Ovary (tissue), 9 donors: ENCODE data around the gene R3HDM2. TPM values are rescaled to one million over a fixed set of nuclear protein-coding genes. Genes with fewer than 3 reads are reported as not detected.
"Not testable (repeated sequence)": the region's sequence is repeated elsewhere in the genome, so short reads cannot be mapped to it uniquely, and the experiment has no call there.

ENCODE experiments used
- DNase-seq, 5 donors: peaks; one replicate each; pipeline ENCODE4 v3.0.0-alpha.2; 2019 to 2020
- H3K27ac ChIP-seq, 2 donors: fragments of 200-600 bp; one replicate each; pipeline versions ENCODE4 v1.5.1 to v1.8.0; 2019 to 2022
- H3K27me3 ChIP-seq: fragments of 200-600 bp; one replicate; pipeline ENCODE4 v1.8.0; 2022
- H3K36me3 ChIP-seq: fragments of 200-600 bp; sonication (generic); one replicate; pipeline ENCODE4 v1.5.1; 2019
- H3K4me1 ChIP-seq: one replicate; pipeline ENCODE4 v1.8.1; 2013; ENCODE audit warnings: mild to moderate bottlenecking, moderate library complexity; ENCODE audit not compliant: insufficient read depth
- H3K4me3 ChIP-seq: fragments of 200-600 bp; sonication (generic); one replicate; pipeline ENCODE4 v1.5.1; 2017
- H3K9me3 ChIP-seq, 2 donors: fragments of 200-600 bp in 1 of 2; sonication (generic) in 1 of 2; one replicate each; pipeline versions ENCODE4 v1.5.1 to v1.8.1; 2013 to 2019; ENCODE audit warnings: mild to moderate bottlenecking in 1 of 2, moderate library complexity in 1 of 2
- EP300 ChIP-seq: sonication (generic); formaldehyde crosslinking; IDR thresholded peaks from one replicate; pipeline ENCODE4 v1.6.1; 2017; ENCODE audit warnings: antibody characterized with exemption
- POLR2A ChIP-seq: fragments of 450-650 bp; IDR thresholded peaks from one replicate; pipeline ENCODE4 v1.6.1; 2017; ENCODE audit warnings: antibody characterized with exemption, mild to moderate bottlenecking, moderate library complexity
- WGBS, 3 donors: extraction: QIAGEN DNeasy Blood & Tissue Kit in 1 of 3; methylation state at CpG; one replicate each; pipeline versions ENCODE4 v1.1.5 to v1.1.7; 2013 to 2017; 5-methylcytosine and 5-hydroxymethylcytosine counted together
- intact Hi-C, 4 donors: fragments of 100-400 bp; cut with DNase I; formaldehyde crosslinking; loops; one replicate each; pipeline versions ENCODE4 v1.11.0 to v1.15.1; 2022 to 2023
- polyA plus RNA-seq, 2 donors: library from polyadenylated mRNA; stranded (reverse); fragments of 200-250 nt in 1 of 2; fragments of 350-450 nt in 1 of 2; fragmentation: Illumina TruSeq in 1 of 2; extraction: RNeasy Lipid Tissue Mini Kit (QIAGEN cat#74804) in 1 of 2; gene quantifications; one replicate each; pipeline ENCODE4 v1.2.3, GENCODE V29; 2013 to 2014
- total RNA-seq, 7 donors: library from RNA; depleted of rRNA in 2 of 7; stranded (reverse); fragments of >200 nt in 2 of 7; fragmentation: NEBNext Ultra II Directional in 3 of 7; extraction: Animal tissue kit (Norgen Biotek cat#: 25700) in 3 of 7; gene quantifications; one replicate each; pipeline versions ENCODE4 v1.1.0 to v1.2.4, GENCODE V29; 2016 to 2023
- TF ChIP-seq, protein P1 (sequence below), 3 donors: fragments of 450-650 bp in 2 of 3; fragments of 200-600 bp in 1 of 3; IDR thresholded peaks; one replicate each; pipeline versions ENCODE4 v1.5.1 to v1.8.0; 2016 to 2022; ENCODE audit warnings: antibody characterized with exemption in 3 of 3, mild to moderate bottlenecking in 1 of 3
- donor health status: DM: no; HTN: no; CAD: no; lungs with moderate emphysema.
- donor health status: DM: no; HTN: no; CAD: no.
- donor health status: Bipolar disorder and iron deficiency.
- donor health status: DM: yes; HTN: yes; CAD: no.
- donor health status: DM: no; HTN: no; CAD: no.
- donor health status: DM: yes; HTN: yes; CAD: no.

R3HDM2 gene
- total and polyA plus RNA-seq, 9 donors: 24.3 to 81.4 (median 65.6) TPM

DNA sequence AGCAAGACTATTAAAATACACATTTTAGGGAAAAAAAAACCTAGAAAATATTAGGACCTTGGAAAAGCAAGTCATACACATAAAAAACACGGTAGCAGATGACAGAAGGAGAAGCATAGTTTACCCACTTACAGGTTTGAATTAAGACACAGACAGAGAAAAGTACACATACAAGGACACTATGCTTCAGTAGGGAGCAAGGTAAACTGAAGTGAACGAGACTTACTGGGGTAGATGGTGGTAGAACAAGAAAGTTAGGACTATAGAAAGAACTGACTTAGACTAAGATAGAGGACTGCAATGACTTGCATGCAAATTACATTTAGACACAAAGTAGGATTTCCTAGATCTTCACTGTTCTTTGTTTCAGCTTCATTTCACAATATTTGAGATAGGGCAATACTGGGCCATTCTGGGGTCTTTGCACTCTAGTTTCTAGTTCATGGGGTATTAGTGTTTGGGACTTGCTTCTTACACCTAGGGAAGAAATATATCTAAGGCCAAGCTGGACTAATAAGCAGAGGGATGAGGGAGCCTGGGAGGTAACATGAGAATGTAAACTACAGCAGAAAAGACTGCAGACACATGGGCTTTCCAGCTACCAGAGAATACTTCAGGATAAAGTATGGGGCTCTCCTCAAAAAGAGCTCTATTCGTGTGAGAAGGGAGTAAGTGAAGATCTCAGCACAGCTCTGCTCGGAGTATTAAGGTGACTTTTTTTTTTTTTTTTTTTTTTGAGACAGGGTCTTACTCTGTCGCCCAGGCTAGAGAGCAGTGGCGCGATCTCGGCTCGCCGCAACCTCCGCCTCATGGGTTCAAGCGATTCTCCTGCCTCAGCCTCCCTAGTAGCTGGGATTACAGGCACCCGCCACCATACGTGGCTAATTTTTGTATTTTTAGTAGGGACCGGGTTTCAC, 152.1 kb downstream of the R3HDM2 start:
- H3K36me3 ChIP-seq: no peaks in the 10 kb centered on the region
- no peaks in the 10 kb centered on the region for H3K27me3 ChIP-seq
- no peaks in the 10 kb centered on the region for H3K9me3 ChIP-seq
- intact Hi-C loops: no loop called here
- no peaks in the 10 kb centered on the region for H3K4me1 ChIP-seq
- no peak for DNase-seq
- H3K4me3 ChIP-seq: no peak overlapping the region
- WGBS, 3 donors: 90 to 92% (median 91%) methylated on average over 15 of the region's 15 CpGs
- H3K27ac ChIP-seq: no peak overlapping the region
- TF ChIP-seq POLR2A (no peak), EP300 (no peak)
- TF ChIP-seq, protein P1, sequence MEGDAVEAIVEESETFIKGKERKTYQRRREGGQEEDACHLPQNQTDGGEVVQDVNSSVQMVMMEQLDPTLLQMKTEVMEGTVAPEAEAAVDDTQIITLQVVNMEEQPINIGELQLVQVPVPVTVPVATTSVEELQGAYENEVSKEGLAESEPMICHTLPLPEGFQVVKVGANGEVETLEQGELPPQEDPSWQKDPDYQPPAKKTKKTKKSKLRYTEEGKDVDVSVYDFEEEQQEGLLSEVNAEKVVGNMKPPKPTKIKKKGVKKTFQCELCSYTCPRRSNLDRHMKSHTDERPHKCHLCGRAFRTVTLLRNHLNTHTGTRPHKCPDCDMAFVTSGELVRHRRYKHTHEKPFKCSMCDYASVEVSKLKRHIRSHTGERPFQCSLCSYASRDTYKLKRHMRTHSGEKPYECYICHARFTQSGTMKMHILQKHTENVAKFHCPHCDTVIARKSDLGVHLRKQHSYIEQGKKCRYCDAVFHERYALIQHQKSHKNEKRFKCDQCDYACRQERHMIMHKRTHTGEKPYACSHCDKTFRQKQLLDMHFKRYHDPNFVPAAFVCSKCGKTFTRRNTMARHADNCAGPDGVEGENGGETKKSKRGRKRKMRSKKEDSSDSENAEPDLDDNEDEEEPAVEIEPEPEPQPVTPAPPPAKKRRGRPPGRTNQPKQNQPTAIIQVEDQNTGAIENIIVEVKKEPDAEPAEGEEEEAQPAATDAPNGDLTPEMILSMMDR (IDR thresholded peaks at IDR 0.05): no peak

DNA sequence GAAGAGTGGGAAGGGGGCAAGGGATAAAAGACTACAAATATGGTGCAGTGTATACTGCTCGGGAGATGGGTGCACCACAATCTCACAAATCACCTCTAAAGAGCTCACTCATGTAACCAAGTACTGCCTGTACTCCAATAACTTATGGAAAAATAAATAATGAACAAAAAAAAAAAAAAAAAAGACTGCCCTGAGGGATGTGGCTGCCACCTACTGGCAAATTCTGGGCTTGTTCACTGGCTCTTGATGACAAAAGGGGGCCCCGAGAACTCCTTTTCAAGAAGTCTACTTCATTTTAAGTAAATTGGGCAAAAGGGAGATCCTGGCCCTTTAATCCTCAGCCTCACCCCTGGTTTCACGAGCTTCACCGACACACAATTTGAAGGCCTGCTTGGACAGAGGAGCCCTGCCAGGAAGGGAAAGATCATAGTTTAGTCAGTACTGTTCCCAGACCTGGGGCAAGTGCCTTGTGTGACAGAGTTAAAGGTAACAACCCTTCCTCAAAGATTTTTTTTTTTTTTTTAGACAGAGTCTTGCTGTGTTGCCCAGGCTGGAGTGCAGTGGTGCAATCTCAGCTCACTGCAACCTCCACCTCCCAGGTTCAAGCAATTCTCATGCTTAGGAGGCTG, 153.8 kb downstream of the R3HDM2 start:
- no peak for DNase-seq
- Histone ChIP-seq H3K36me3 (no peaks in the 10 kb centered on the region), H3K9me3 (no peaks in the 10 kb centered on the region), H3K4me3 (no peak overlapping the region), H3K27me3 (no peaks in the 10 kb centered on the region), H3K27ac (no peak overlapping the region), H3K4me1 (peaks cover 5% of the 10 kb centered on the region)
- TF ChIP-seq POLR2A (no peak), EP300 (no peak)
- TF ChIP-seq, protein P1 (IDR thresholded peaks at IDR 0.05): no peak
- intact Hi-C loops: no loop called here
- WGBS, 3 donors: 80 to 86% (median 82%) methylated on average over 4 of the region's 4 CpGs

DNA sequence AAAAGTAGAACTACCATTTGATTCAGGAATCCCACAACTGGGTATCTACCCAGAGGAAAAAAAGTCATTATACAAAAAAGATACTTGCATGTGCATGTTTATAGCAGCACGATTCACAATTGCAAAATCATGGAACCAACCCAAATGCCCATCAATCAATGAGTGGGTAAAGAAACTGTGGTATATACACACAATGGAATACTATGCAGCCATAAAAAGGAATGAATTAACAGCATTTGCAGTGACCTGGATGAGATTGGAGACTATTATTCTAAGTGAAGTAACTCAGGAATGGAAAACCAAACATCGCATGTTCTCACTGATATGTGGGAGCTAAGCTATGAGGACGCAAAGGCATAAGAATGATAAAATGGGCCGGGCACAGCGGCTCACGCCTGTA, 154.6 kb downstream of the R3HDM2 start:
- H3K4me3 ChIP-seq, DNase-seq, H3K27me3 ChIP-seq, H3K36me3 ChIP-seq, H3K4me1 ChIP-seq, intact Hi-C loops, H3K27ac ChIP-seq, H3K9me3 ChIP-seq: not testable (repeated sequence)
- WGBS, 3 donors: 95 to 98% (median 96%) methylated on average over 6 of the region's 6 CpGs

DNA sequence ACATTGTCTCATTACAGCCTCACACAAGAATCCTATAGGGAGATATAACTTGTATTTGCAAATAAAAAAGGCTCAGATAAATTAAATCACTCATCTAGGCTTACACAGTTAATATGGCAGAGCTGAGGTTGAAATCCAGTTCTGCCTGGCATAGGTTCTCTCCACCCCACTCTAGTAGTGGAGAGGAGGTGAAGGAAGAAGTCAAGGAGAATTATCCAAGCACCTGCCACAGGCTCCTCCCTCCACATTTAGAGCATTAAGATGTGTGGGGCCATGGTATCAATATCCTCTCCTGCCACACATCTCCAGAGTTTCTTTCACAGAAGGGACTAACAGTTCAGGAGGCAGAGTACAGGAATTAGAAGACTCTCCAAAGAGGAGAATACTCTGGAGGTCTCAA, 157.3 kb downstream of the R3HDM2 start:
- Histone ChIP-seq H3K27me3 (no peaks in the 10 kb centered on the region), H3K4me3 (no peak overlapping the region), H3K27ac (no peak overlapping the region), H3K36me3 (no peaks in the 10 kb centered on the region), H3K9me3 (no peaks in the 10 kb centered on the region), H3K4me1 (peaks cover 5% of the 10 kb centered on the region)
- TF ChIP-seq POLR2A: no peak
- TF ChIP-seq EP300: no peak
- TF ChIP-seq, protein P1 (IDR thresholded peaks at IDR 0.05): no peak
- intact Hi-C loops: no loop called here
- DNase-seq: no peak
